IMR-90 (cell line): ENCODE measurements around the gene MAZ. TPM values are rescaled to one million over a fixed set of nuclear protein-coding genes. Genes with fewer than 3 reads are reported as not detected.
A peak's percentile ranks its signal among the peaks of the same experiment; 100 is the strongest.

Experiments
- ATAC-seq: fragments of 200-7000 bp; cut with Tn5 transposase; 2 replicates; pipeline ENCODE4 v1.9.1; 2020; ENCODE audit warnings: low read depth, mild to moderate bottlenecking, moderate library complexity
- Bru-seq: library from RNA; stranded (reverse); fragments of 400-500 nt; gene quantifications from one replicate; lab custom pipeline; 2021; lab: Mats Ljungman, UMichigan
- BruChase-seq, 2 experiments: library from RNA; stranded (reverse); fragments of 400-500 nt; gene quantifications; one replicate each; lab custom pipeline; 2021; lab: Mats Ljungman, UMichigan
- BruUV-seq: library from RNA; stranded (reverse); fragments of 400-500 nt; replicated peaks from 2 replicates; lab custom pipeline; 2021; lab: Mats Ljungman, UMichigan
- CTCF ChIA-PET: fragments of 300-600 bp; formaldehyde crosslinking; extraction: SDS; loops from one replicate; lab custom pipeline; 2021; ENCODE audit warnings: antibody characterized with exemption; lab: Yijun Ruan, JAX
- POLR2A ChIA-PET: fragments of 300-600 bp; sonication (Branson Sonifier 250); formaldehyde crosslinking; loops from one replicate; lab custom pipeline; 2022; ENCODE audit warnings: antibody characterized with exemption; ENCODE audit not compliant: unreplicated experiment; lab: Charles Lee
- DNase-seq: peaks from one replicate; pipeline ENCODE4 v3.0.0; 2013
- H2AFZ ChIP-seq: replicated peaks from 2 replicates; pipeline ENCODE3; 2013; ENCODE audit warnings: low read length, mild to moderate bottlenecking; ENCODE audit not compliant: poor library complexity
- H2AK5ac ChIP-seq: 2 replicates; pipeline ENCODE4 v1.6.1; 2013; ENCODE audit warnings: low read depth, low read length, inconsistent platforms
- H2AK9ac ChIP-seq: replicated peaks from 2 replicates; pipeline ENCODE3; 2013; ENCODE audit warnings: mild to moderate bottlenecking, low read depth, low read length, moderate library complexity; ENCODE audit not compliant: poor library complexity
- H2BK120ac ChIP-seq: 2 replicates; pipeline ENCODE4 v1.6.1; 2013; ENCODE audit warnings: low read depth, low read length, inconsistent platforms
- H2BK15ac ChIP-seq: 3 replicates; pipeline ENCODE4 v1.6.1; 2013; ENCODE audit warnings: low read depth, low read length, inconsistent platforms
- H2BK20ac ChIP-seq: 2 replicates; pipeline ENCODE4 v1.6.1; 2013; ENCODE audit warnings: low read depth, mild to moderate bottlenecking, inconsistent platforms, low read length, moderate library complexity
- H2BK5ac ChIP-seq: 2 replicates; pipeline ENCODE4 v1.6.1; 2013; ENCODE audit warnings: mild to moderate bottlenecking, low read depth, low read length, inconsistent platforms; ENCODE audit not compliant: poor library complexity, severe bottlenecking
- H3K14ac ChIP-seq: replicated peaks from 2 replicates; pipeline ENCODE4 v1.6.1; 2013; ENCODE audit warnings: low read depth, low read length, inconsistent platforms
- H3K18ac ChIP-seq: 2 replicates; pipeline ENCODE4 v1.6.1; 2013; ENCODE audit warnings: low read depth, low read length, control low read depth
- H3K23ac ChIP-seq: 2 replicates; pipeline ENCODE4 v1.6.1; 2013; ENCODE audit warnings: low read depth, low read length, inconsistent platforms
- H3K27ac ChIP-seq: 2 replicates; pipeline ENCODE4 v1.5.1; 2013; ENCODE audit warnings: mild to moderate bottlenecking, control low read depth, low read length; ENCODE audit not compliant: insufficient read depth
- H3K27me3 ChIP-seq: 2 replicates; pipeline ENCODE4 v1.6.1; 2013; ENCODE audit warnings: low read length; ENCODE audit not compliant: control insufficient read depth, insufficient read depth
- H3K36me3 ChIP-seq: 2 replicates; pipeline ENCODE4 v1.6.1; 2013; ENCODE audit warnings: low read length, mixed read lengths; ENCODE audit not compliant: control insufficient read depth, insufficient read depth
- H3K4ac ChIP-seq: 2 replicates; pipeline ENCODE4 v1.6.1; 2013; ENCODE audit warnings: low read depth, low read length, inconsistent platforms
- H3K4me1 ChIP-seq: 2 replicates; pipeline ENCODE4 v1.6.1; 2013; ENCODE audit warnings: low read length, mixed read lengths; ENCODE audit not compliant: control insufficient read depth, insufficient read depth
- H3K4me2 ChIP-seq: 2 replicates; pipeline ENCODE4 v1.6.1; 2013; ENCODE audit warnings: low read depth, mild to moderate bottlenecking, control low read depth, low read length, moderate library complexity
- H3K4me3 ChIP-seq: 2 replicates; pipeline ENCODE4 v1.5.1; 2013; ENCODE audit warnings: low read depth, mild to moderate bottlenecking, control low read depth, low read length, moderate library complexity; ENCODE audit not compliant: insufficient read depth
- H3K56ac ChIP-seq: 2 replicates; pipeline ENCODE4 v1.6.1; 2013; ENCODE audit warnings: low read length, inconsistent platforms; ENCODE audit not compliant: insufficient read depth; ENCODE audit errors: extremely low read depth
- H3K79me1 ChIP-seq, 2 experiments: 2 replicates each; pipeline ENCODE4 v1.6.1; 2013; ENCODE audit warnings: low read length in 2 of 2, inconsistent platforms in 1 of 2, low read depth in 1 of 2
- H3K9ac ChIP-seq: 2 replicates; pipeline ENCODE4 v1.6.1; 2013; ENCODE audit warnings: low read depth, low read length, control low read depth
- H3K9me1 ChIP-seq: 2 replicates; pipeline ENCODE4 v1.6.1; 2013; ENCODE audit warnings: low read length, inconsistent platforms; ENCODE audit not compliant: insufficient read depth
- H3K9me3 ChIP-seq: 2 replicates; pipeline ENCODE4 v1.6.1; 2013; ENCODE audit warnings: low read length; ENCODE audit not compliant: control insufficient read depth, insufficient read depth
- H4K20me1 ChIP-seq: 2 replicates; pipeline ENCODE4 v1.6.1; 2013; ENCODE audit warnings: low read length, inconsistent platforms; ENCODE audit not compliant: insufficient read depth
- H4K5ac ChIP-seq: 2 replicates; pipeline ENCODE4 v1.6.1; 2013; ENCODE audit warnings: mild to moderate bottlenecking, low read depth, low read length, control low read depth
- H4K8ac ChIP-seq, 2 experiments: 2 replicates each; pipeline ENCODE4 v1.6.1; 2013; ENCODE audit warnings: low read depth in 2 of 2, low read length in 2 of 2, control low read depth in 1 of 2, inconsistent platforms in 1 of 2
- H4K91ac ChIP-seq: 2 replicates; pipeline ENCODE4 v1.6.1; 2013; ENCODE audit warnings: low read depth, low read length, inconsistent platforms; ENCODE audit not compliant: insufficient read depth
- MAZ ChIP-seq: IDR thresholded peaks from 2 replicates; pipeline ENCODE4 v1.6.1; 2012; ENCODE audit warnings: low read depth, mild to moderate bottlenecking, low read length, improper control_type of control experiment, moderate library complexity, borderline replicate concordance
- NFE2L2 ChIP-seq: fragments of 150-350 bp; IDR thresholded peaks from 2 replicates; pipeline ENCODE4 v1.6.1; 2016; ENCODE audit warnings: low read depth, mild to moderate bottlenecking, low read length
- SMC3 ChIP-seq: fragments of 150-350 bp; IDR thresholded peaks from 2 replicates; pipeline ENCODE4 v1.6.1; 2016; ENCODE audit warnings: low read depth, mild to moderate bottlenecking, antibody characterized with exemption, low read length, moderate library complexity
- WGBS, 2 experiments: methylation state at CpG; one replicate each; pipeline versions ENCODE4 v1.1.5 to v1.1.7; 2013; ENCODE audit warnings: missing lambda C conversion rate in 2 of 2; ENCODE audit not compliant: insufficient read length in 1 of 2; ENCODE audit errors: extremely low coverage in 2 of 2; 5-methylcytosine and 5-hydroxymethylcytosine counted together
- dilution Hi-C: fragments of 300-500 bp; cut with HindIII; formaldehyde crosslinking; loops from one replicate; pipeline ENCODE4 v1.14.3; 2018; ENCODE audit warnings: low sequenced_read_pairs; ENCODE audit not compliant: unreplicated experiment
- in situ Hi-C: fragments of 300-500 bp; cut with MboI; formaldehyde crosslinking; loops from 3 replicates; pipeline ENCODE4 v1.14.3; 2019; ENCODE audit warnings: low sequenced_read_pairs, inconsistent platforms, mixed read lengths
- intact Hi-C: fragments of 100-400 bp; cut with micrococcal nuclease; formaldehyde crosslinking; loops from 2 replicates; pipeline ENCODE4 v1.10.0; 2022
- long read RNA-seq: library from polyadenylated mRNA; unstranded; transcript quantifications from one replicate; pipeline ENCODE4 v2.0.0, GENCODE V29; 2021; ENCODE audit not compliant: unreplicated experiment
- polyA plus RNA-seq, 3 experiments: library from polyadenylated mRNA; depleted of rRNA; stranded (reverse); fragments of >200 nt; gene quantifications; 2 replicates each; pipeline ENCODE4 v1.2.3, GENCODE V29; 2012; ENCODE audit warnings: low replicate concordance in 1 of 3
- total RNA-seq: library from RNA; depleted of rRNA; stranded (reverse); fragments of >200 nt; gene quantifications from 2 replicates; pipeline ENCODE4 v1.2.3, GENCODE V29; 2012; rRNA removed
- TF ChIP-seq, protein P1 (sequence below): conservative IDR thresholded peaks from 2 replicates; pipeline ENCODE4 v1.5.1; 2012; ENCODE audit warnings: mild to moderate bottlenecking, low read depth, low read length, improper control_type of control experiment

MAZ gene
- total RNA-seq (113 and 127 TPM in 2 replicates), polyA plus RNA-seq (2012; rRNA removed) (124 and 138 TPM in 2 replicates), Bru-seq, nascent RNA (percentile 70 among the genes with signal in this experiment), BruChase-seq, experiment 1, labeled RNA remaining after a 6-hour chase (percentile 92 among the genes with signal in this experiment), BruChase-seq, experiment 2, labeled RNA remaining after a 2-hour chase (percentile 85 among the genes with signal in this experiment)
- 55.6 and 129 TPM in 2 replicates for polyA plus RNA-seq (2012; cell fraction: cytosol; rRNA removed)
- 105 and 180 TPM in 2 replicates for polyA plus RNA-seq (2012; cell fraction: nucleus; rRNA removed; ENCODE audit: low replicate concordance)
- long read RNA-seq, transcript MAZ-202 (5 exons, 2,532 nt): major isoform, 50 of 170 reads
- long read RNA-seq, transcript MAZ-201 (6 exons, 2,698 nt): minor isoform, 18 of 170 reads
- long read RNA-seq, transcript MAZ-214 (3 exons, 1,464 nt): minor isoform, 18 of 170 reads
- long read RNA-seq, partial matches to known transcripts: 56 of 170 reads
- long read RNA-seq, other reads (novel, unspliced or antisense): 26 of 170 reads

- in situ Hi-C loops: no loop called here
- Histone ChIP-seq H3K4me1 (peaks cover 20% of the 10 kb centered on the region), H4K5ac (peak within 1 kb of the TSS; percentile 74), H3K79me1 (peaks cover 4 to 35% of the 10 kb centered on the region in 2 experiments; a peak in 3 of 4 replicates), H2BK15ac (no peak within 1 kb of the TSS; the same call in 2 of the 3 replicates), H3K36me3 (peaks cover 21% of the 10 kb centered on the region), H3K27ac (peak within 1 kb of the TSS; percentile 96), H3K9ac (peak within 1 kb of the TSS; percentile 86), H2AFZ (peak within 1 kb of the TSS; percentile 89), H2BK20ac (no peak within 1 kb of the TSS), H2AK9ac (peak within 1 kb of the TSS; percentile 99), H3K4ac (peak within 1 kb of the TSS; percentile 91), H3K27me3 (no peaks in the 10 kb centered on the region), H2BK5ac (peak within 1 kb of the TSS; percentile 96), H3K14ac (peak within 1 kb of the TSS; percentile 79), H3K18ac (peak within 1 kb of the TSS; percentile 40; the same call in 1 of the 2 replicates), H3K4me3 (peak within 1 kb of the TSS; percentile 79), H4K8ac (peak within 1 kb of the TSS; percentile 82 to 97; a peak in 2 of 4 replicates), H4K20me1 (peaks cover 24% of the 10 kb centered on the region), H4K91ac (peak within 1 kb of the TSS; percentile 88), H2BK120ac (peak within 1 kb of the TSS; percentile 75), H3K9me3 (no peaks in the 10 kb centered on the region), H3K56ac (peak within 1 kb of the TSS; percentile 73), H3K9me1 (0 out of 2 replicates have a peak, but pooled peaks cover 3% of the 10 kb centered on the region), H3K4me2 (peak within 1 kb of the TSS; percentile 71), H3K23ac (peak within 1 kb of the TSS; percentile 96; the same call in 1 of the 2 replicates), H2AK5ac (peak within 1 kb of the TSS; percentile 89)
- ChIA-PET CTCF (no interaction called here), POLR2A (interaction anchor here (1.1 kb wide), 1 partner anchor 9 kb away, joined by 5 read pairs; no protein-coding TSS in a partner anchor)
- intact Hi-C loops: no loop called here
- WGBS, 2 experiments: no CpG with 5 or more reads among the region's 67 CpGs
- TF ChIP-seq SMC3 (no peak), MAZ (peak; percentile 87; the same call in 1 of the 2 replicates), NFE2L2 (no peak)
- TF ChIP-seq, protein P1, sequence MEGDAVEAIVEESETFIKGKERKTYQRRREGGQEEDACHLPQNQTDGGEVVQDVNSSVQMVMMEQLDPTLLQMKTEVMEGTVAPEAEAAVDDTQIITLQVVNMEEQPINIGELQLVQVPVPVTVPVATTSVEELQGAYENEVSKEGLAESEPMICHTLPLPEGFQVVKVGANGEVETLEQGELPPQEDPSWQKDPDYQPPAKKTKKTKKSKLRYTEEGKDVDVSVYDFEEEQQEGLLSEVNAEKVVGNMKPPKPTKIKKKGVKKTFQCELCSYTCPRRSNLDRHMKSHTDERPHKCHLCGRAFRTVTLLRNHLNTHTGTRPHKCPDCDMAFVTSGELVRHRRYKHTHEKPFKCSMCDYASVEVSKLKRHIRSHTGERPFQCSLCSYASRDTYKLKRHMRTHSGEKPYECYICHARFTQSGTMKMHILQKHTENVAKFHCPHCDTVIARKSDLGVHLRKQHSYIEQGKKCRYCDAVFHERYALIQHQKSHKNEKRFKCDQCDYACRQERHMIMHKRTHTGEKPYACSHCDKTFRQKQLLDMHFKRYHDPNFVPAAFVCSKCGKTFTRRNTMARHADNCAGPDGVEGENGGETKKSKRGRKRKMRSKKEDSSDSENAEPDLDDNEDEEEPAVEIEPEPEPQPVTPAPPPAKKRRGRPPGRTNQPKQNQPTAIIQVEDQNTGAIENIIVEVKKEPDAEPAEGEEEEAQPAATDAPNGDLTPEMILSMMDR: no peak
- dilution Hi-C loops: no loop called here
- BruUV-seq: no TSS peak
- ATAC-seq: peak; percentile 21
- DNase-seq: peak; percentile 91
Observed at GRCh38 chr16:29806099-29806579, at the start of gene MAZ. MAZ (plus strand) TSS chr16:29806529; CDS start chr16:29806702, 173 bp downstream.
